HUDEP-2 (cell line): ENCODE measurements around the gene FAT4.

Experiments
- DNase-seq, 76 experiments: peaks; one replicate each; lab custom pipeline; 2025; ENCODE audit not compliant: unreplicated experiment in 76 of 76; lab: John Stamatoyannopoulos, UW

The FAT4 gene

GRCh38 chr4:125315576-125316400 is 1.0 kb downstream of the FAT4 start:
- DNase-seq = peak in 6 of 76 experiments; percentile 0 to 14 (median 4)

GRCh38 chr4:125316401-125316790 is 1.6 kb downstream of the FAT4 start:
- DNase-seq = no peak

GRCh38 chr4:125316791-125317524 is 2.2 kb downstream of the FAT4 start:
- DNase-seq = peak in 2 of 76 experiments; percentile 1 to 4

- DNase-seq = peak in 12 of 76 experiments; percentile 0 to 18 (median 2)
Observed at GRCh38 chr4:125317525-125317877, 2.7 kb downstream of the FAT4 start.

GRCh38 chr4:125319311-125319710 is 4.6 kb downstream of the FAT4 start:
- DNase-seq = no peak

GRCh38 chr4:125321709-125322365 is 7.1 kb downstream of the FAT4 start:
- no peak for DNase-seq

GRCh38 chr4:125322366-125322730 is 7.6 kb downstream of the FAT4 start:
- no peak for DNase-seq

- no peak for DNase-seq
Observed at GRCh38 chr4:125323654-125324053, 8.9 kb downstream of the FAT4 start.

GRCh38 chr4:125325733-125326132 is 11.0 kb downstream of the FAT4 start:
- no peak for DNase-seq

GRCh38 chr4:125331116-125331515 is 16.4 kb downstream of the FAT4 start:
- DNase-seq = no peak

- no peak for DNase-seq
Observed at GRCh38 chr4:125334926-125335325, 20.2 kb downstream of the FAT4 start.

- no peak for DNase-seq
Observed at GRCh38 chr4:125338814-125339213, 24.1 kb downstream of the FAT4 start.

- no peak for DNase-seq
Observed at GRCh38 chr4:125344198-125344597, 29.4 kb downstream of the FAT4 start.

- no peak for DNase-seq
Observed at GRCh38 chr4:125346616-125347015, 31.9 kb downstream of the FAT4 start.

GRCh38 chr4:125350470-125351135 is 35.8 kb downstream of the FAT4 start:
- DNase-seq = no peak

- DNase-seq = no peak
Observed at GRCh38 chr4:125352521-125352920, 37.8 kb downstream of the FAT4 start.

- DNase-seq = no peak
Observed at GRCh38 chr4:125353131-125353530, 38.4 kb downstream of the FAT4 start.

- DNase-seq = no peak
Observed at GRCh38 chr4:125355791-125356190, 41.0 kb downstream of the FAT4 start.

- DNase-seq = no peak
Observed at GRCh38 chr4:125357675-125358074, 42.9 kb downstream of the FAT4 start.

- peak in 1 of 76 experiments; percentile 0 for DNase-seq
Observed at GRCh38 chr4:125358453-125358852, 43.7 kb downstream of the FAT4 start.

- no peak for DNase-seq
Observed at GRCh38 chr4:125359363-125359762, 44.6 kb downstream of the FAT4 start.
